Body of pancreas (tissue), 4 donors: Measurements from ENCODE around the gene TMBIM6.

ENCODE experiments used
- POLR2A ChIP-seq, 3 donors: fragments of 450-650 bp; IDR thresholded peaks; one replicate each; pipeline ENCODE4 v1.6.1; 2016; ENCODE audit warnings: antibody characterized with exemption in 3 of 3, mild to moderate bottlenecking in 2 of 3
- TF ChIP-seq, protein P1 (sequence below), 7 experiments: fragments of 450-650 bp in 4 of 7; fragments of 200-600 bp in 3 of 7; sonication (generic) in 3 of 7; IDR thresholded peaks; one replicate each; pipeline ENCODE4 v1.5.1; 2016 to 2019; ENCODE audit warnings: antibody characterized with exemption in 7 of 7

- TF ChIP-seq, protein P1, sequence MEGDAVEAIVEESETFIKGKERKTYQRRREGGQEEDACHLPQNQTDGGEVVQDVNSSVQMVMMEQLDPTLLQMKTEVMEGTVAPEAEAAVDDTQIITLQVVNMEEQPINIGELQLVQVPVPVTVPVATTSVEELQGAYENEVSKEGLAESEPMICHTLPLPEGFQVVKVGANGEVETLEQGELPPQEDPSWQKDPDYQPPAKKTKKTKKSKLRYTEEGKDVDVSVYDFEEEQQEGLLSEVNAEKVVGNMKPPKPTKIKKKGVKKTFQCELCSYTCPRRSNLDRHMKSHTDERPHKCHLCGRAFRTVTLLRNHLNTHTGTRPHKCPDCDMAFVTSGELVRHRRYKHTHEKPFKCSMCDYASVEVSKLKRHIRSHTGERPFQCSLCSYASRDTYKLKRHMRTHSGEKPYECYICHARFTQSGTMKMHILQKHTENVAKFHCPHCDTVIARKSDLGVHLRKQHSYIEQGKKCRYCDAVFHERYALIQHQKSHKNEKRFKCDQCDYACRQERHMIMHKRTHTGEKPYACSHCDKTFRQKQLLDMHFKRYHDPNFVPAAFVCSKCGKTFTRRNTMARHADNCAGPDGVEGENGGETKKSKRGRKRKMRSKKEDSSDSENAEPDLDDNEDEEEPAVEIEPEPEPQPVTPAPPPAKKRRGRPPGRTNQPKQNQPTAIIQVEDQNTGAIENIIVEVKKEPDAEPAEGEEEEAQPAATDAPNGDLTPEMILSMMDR (IDR thresholded peaks at IDR 0.05) = no peak
- no peak for TF ChIP-seq POLR2A (IDR thresholded peaks at IDR 0.05)
These were observed 43.5 kb downstream of the TMBIM6 start for GRCh38 chr12:49784756-49785409.
